ENCODE data around the gene IFT80.
"Not testable (repeated sequence)": the region's sequence is repeated elsewhere in the genome, so short reads cannot be mapped to it uniquely, and the experiment has no call there.

- TF ChIP-seq, protein P1, sequence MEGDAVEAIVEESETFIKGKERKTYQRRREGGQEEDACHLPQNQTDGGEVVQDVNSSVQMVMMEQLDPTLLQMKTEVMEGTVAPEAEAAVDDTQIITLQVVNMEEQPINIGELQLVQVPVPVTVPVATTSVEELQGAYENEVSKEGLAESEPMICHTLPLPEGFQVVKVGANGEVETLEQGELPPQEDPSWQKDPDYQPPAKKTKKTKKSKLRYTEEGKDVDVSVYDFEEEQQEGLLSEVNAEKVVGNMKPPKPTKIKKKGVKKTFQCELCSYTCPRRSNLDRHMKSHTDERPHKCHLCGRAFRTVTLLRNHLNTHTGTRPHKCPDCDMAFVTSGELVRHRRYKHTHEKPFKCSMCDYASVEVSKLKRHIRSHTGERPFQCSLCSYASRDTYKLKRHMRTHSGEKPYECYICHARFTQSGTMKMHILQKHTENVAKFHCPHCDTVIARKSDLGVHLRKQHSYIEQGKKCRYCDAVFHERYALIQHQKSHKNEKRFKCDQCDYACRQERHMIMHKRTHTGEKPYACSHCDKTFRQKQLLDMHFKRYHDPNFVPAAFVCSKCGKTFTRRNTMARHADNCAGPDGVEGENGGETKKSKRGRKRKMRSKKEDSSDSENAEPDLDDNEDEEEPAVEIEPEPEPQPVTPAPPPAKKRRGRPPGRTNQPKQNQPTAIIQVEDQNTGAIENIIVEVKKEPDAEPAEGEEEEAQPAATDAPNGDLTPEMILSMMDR (IDR thresholded peaks at IDR 0.05; ENCODE audit: insufficient read depth, low read length, poor library complexity, severe bottlenecking), result not testable (repeated sequence)
- not testable (repeated sequence) for TF ChIP-seq EZH2phosphoT487 (conservative IDR thresholded peaks at IDR 0.05; ENCODE audit: low read length)
Measured at GRCh38 chr3:160240719-160241118, 158.3 kb downstream of the IFT80 start.
